ENCODE data around the gene SUPT4H1.

GRCh38 chr17:58378733-58379510 lies 26.9 kb upstream of the SUPT4H1 start:
- TF ChIP-seq CTCF (IDR thresholded peaks at IDR 0.05) (no peak), POLR2A (IDR thresholded peaks at IDR 0.05) (no peak)

All from testis (tissue), 2 donors.